ENCODE results near the gene SDC1. TPM values are rescaled to one million over a fixed set of nuclear protein-coding genes. Genes with fewer than 3 reads are reported as not detected.

Gene SDC1
- total and polyA plus RNA-seq, 2 of the 8 experiments (the other 6 are each of a cell fraction or from before 2014, with no cell fraction given) = 45.3 to 73.3 TPM

DNA sequence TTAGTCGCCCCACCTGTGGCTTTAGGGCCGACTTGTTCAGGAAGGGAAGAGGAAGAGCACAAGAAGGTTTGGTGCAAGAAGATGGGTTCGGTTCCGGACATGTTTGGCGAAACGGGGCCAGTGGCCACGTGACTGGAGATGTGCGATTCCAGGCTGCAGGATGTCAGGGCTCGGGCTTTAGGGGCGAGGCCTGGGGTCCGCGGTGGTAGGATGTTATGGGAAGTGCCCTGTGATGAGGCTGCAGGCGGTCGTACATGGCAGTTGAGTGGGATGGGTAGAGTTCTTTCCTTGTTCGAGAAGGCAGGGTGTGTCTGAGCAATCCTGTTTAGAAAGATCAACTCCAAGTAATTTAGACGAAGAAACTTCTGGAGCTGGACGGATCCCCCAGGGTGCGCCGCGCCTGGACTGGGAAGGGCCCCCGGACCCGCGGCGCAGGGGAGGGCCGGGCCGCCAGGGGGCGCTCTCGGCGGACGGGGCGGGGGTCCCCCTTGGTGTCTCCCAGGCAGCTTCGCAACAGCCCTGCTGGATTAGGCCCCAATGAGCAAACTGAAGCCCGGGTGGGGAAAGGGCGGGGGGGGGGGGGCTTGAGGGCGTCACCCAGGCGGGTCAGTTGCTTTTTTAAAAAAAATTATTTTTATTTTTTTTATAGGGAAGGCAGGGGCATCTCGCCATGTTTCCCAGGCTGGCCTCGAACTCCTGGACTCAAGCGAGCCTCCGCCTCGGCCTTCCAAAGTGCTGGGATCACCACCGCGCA is 17.2 kb upstream of the SDC1 start (continued):
- TF ChIP-seq, protein P1, sequence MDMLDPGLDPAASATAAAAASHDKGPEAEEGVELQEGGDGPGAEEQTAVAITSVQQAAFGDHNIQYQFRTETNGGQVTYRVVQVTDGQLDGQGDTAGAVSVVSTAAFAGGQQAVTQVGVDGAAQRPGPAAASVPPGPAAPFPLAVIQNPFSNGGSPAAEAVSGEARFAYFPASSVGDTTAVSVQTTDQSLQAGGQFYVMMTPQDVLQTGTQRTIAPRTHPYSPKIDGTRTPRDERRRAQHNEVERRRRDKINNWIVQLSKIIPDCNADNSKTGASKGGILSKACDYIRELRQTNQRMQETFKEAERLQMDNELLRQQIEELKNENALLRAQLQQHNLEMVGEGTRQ (IDR thresholded peaks at IDR 0.05; ENCODE audit: low read length) = peak; percentile 42; the same call in 1 of the 2 replicates
- no peak for TF ChIP-seq CTBP2 (IDR thresholded peaks at IDR 0.05; ENCODE audit: borderline replicate concordance, insufficient read depth, insufficient read length, low read length)
- no peak for TF ChIP-seq SP2 (IDR thresholded peaks at IDR 0.05; ENCODE audit: low read length)
- TF ChIP-seq CTCF (IDR thresholded peaks at IDR 0.05; ENCODE audit: control extremely low read depth in 1 of 3, insufficient read depth in 1 of 3, low read depth in 1 of 3, low read length in 3 of 3) = peak; percentile 63 to 91 (median 86)
- TF ChIP-seq TAF7 (optimal IDR thresholded peaks at IDR 0.05; ENCODE audit: borderline replicate concordance, low read depth, low read length) = no peak
- no peak for TF ChIP-seq ATF2 (IDR thresholded peaks at IDR 0.05; ENCODE audit: low read length)
- TF ChIP-seq TEAD4 (IDR thresholded peaks at IDR 0.05; ENCODE audit: low read depth, low read length) = no peak
- TF ChIP-seq SIN3A (conservative IDR thresholded peaks at IDR 0.05 in 1 of 2, IDR thresholded peaks at IDR 0.05 in 1 of 2; ENCODE audit: low read depth in 1 of 2, low read length in 2 of 2) = no peak
- no peak for TF ChIP-seq YY1 (IDR thresholded peaks at IDR 0.05; ENCODE audit: low read depth, low read length)
- TF ChIP-seq GTF2F1 (IDR thresholded peaks at IDR 0.05; ENCODE audit: borderline replicate concordance, low read depth, low read length) = no peak
- TF ChIP-seq CBX8 (IDR thresholded peaks at IDR 0.05; ENCODE audit: borderline replicate concordance, low read depth, low read length) = no peak
- no peak for TF ChIP-seq JUN (IDR thresholded peaks at IDR 0.05; ENCODE audit: low read depth, low read length)
- peak; percentile 37; the same call in 1 of the 2 replicates for TF ChIP-seq MAX (IDR thresholded peaks at IDR 0.05)
- no peak for TF ChIP-seq HDAC6 (IDR thresholded peaks at IDR 0.05; ENCODE audit: low read depth, low read length)
- TF ChIP-seq MAFK (IDR thresholded peaks at IDR 0.05; ENCODE audit: low read depth, low read length) = no peak
